Measurements from ENCODE around the gene KCNK1. TPM values are rescaled to one million over a fixed set of nuclear protein-coding genes. Genes with fewer than 3 reads are reported as not detected.

The KCNK1 gene
- total RNA-seq, 1 donor from 2014 or later: 5.7 TPM

- no peaks in the 10 kb centered on the region for H3K9me3 Mint-ChIP-seq (ENCODE audit: unreplicated experiment)
- H3K27me3 ChIP-seq (ENCODE audit: insufficient read depth, low read length): no peaks in the 10 kb centered on the region
- H3K9ac ChIP-seq (ENCODE audit: low read length): no peak overlapping the region
- H3K36me3 Mint-ChIP-seq (ENCODE audit: low read depth, unreplicated experiment): no peaks in the 10 kb centered on the region
- H3K4me3 ChIP-seq (ENCODE audit: insufficient read depth, low read depth, low read length): no peak overlapping the region
- DNase-seq (ENCODE audit: low read depth): no peak
- H3K4me2 ChIP-seq (ENCODE audit: low read length): no peak overlapping the region
- H3K27me3 Mint-ChIP-seq (ENCODE audit: low read depth, unreplicated experiment): peaks cover 4% of the 10 kb centered on the region
- no peak overlapping the region for H2AFZ ChIP-seq (ENCODE audit: low read depth, low read length)
- no peaks in the 10 kb centered on the region for H3K4me1 ChIP-seq (ENCODE audit: insufficient read depth, low read length)
- H3K79me2 ChIP-seq (ENCODE audit: insufficient read depth, low read length): no peaks in the 10 kb centered on the region
- TF ChIP-seq CTCF (IDR thresholded peaks at IDR 0.05; ENCODE audit: insufficient read depth, low read depth, low read length): no peak
- FAIRE-seq: no peak
- no peaks in the 10 kb centered on the region for H3K36me3 ChIP-seq (ENCODE audit: insufficient read depth, low read length)
- no peak overlapping the region for H3K27ac Mint-ChIP-seq (ENCODE audit: unreplicated experiment)
- H3K9me3 ChIP-seq (ENCODE audit: insufficient read depth, low read depth, low read length): no peaks in the 10 kb centered on the region
- no peak overlapping the region for H3K27ac ChIP-seq (ENCODE audit: low read depth, low read length)
- no peaks in the 10 kb centered on the region for H4K20me1 ChIP-seq (ENCODE audit: insufficient read depth, low read length)
- H3K4me1 Mint-ChIP-seq (ENCODE audit: low read depth, unreplicated experiment): no peaks in the 10 kb centered on the region
- H3K4me3 Mint-ChIP-seq (ENCODE audit: unreplicated experiment): no peak overlapping the region
These were observed 27.6 kb upstream of the KCNK1 start for GRCh38 chr1:233586301-233586700.

GRCh38 chr1:233587196-233587595, 26.7 kb upstream of the KCNK1 start:
- Histone ChIP-seq H3K4me1 (ENCODE audit: insufficient read depth, low read length) (no peaks in the 10 kb centered on the region), H3K4me3 (ENCODE audit: insufficient read depth, low read depth, low read length) (no peak overlapping the region), H3K4me2 (ENCODE audit: low read length) (no peak overlapping the region), H3K9ac (ENCODE audit: low read length) (no peak overlapping the region), H3K27me3 (ENCODE audit: insufficient read depth, low read length) (no peaks in the 10 kb centered on the region), H4K20me1 (ENCODE audit: insufficient read depth, low read length) (no peaks in the 10 kb centered on the region), H3K9me3 (ENCODE audit: insufficient read depth, low read depth, low read length) (no peaks in the 10 kb centered on the region), H3K36me3 (ENCODE audit: insufficient read depth, low read length) (no peaks in the 10 kb centered on the region), H3K79me2 (ENCODE audit: insufficient read depth, low read length) (no peaks in the 10 kb centered on the region), H3K27ac (ENCODE audit: low read depth, low read length) (no peak overlapping the region), H2AFZ (ENCODE audit: low read depth, low read length) (no peak overlapping the region)
- FAIRE-seq (no peak), DNase-seq (ENCODE audit: low read depth) (no peak)
- H3K27ac Mint-ChIP-seq (ENCODE audit: unreplicated experiment): no peak overlapping the region
- H3K36me3 Mint-ChIP-seq (ENCODE audit: low read depth, unreplicated experiment): no peaks in the 10 kb centered on the region
- H3K4me3 Mint-ChIP-seq (ENCODE audit: unreplicated experiment): no peak overlapping the region
- H3K27me3 Mint-ChIP-seq (ENCODE audit: low read depth, unreplicated experiment): peaks cover 4% of the 10 kb centered on the region
- H3K9me3 Mint-ChIP-seq (ENCODE audit: unreplicated experiment): no peaks in the 10 kb centered on the region
- TF ChIP-seq CTCF (IDR thresholded peaks at IDR 0.05; ENCODE audit: insufficient read depth, low read depth, low read length) (no peak), EZH2 (IDR thresholded peaks at IDR 0.05; ENCODE audit: insufficient read depth, low read length) (no peak)
- H3K4me1 Mint-ChIP-seq (ENCODE audit: low read depth, unreplicated experiment): no peaks in the 10 kb centered on the region

- H3K4me1 ChIP-seq (ENCODE audit: insufficient read depth, low read length): no peaks in the 10 kb centered on the region
- H3K4me3 ChIP-seq (ENCODE audit: insufficient read depth, low read depth, low read length): peak overlapping the region; percentile 23
- no peak overlapping the region for H3K27ac ChIP-seq (ENCODE audit: low read depth, low read length)
- H3K27me3 Mint-ChIP-seq (ENCODE audit: low read depth, unreplicated experiment): peaks cover 4% of the 10 kb centered on the region
- DNase-seq (ENCODE audit: low read depth): no peak
- no peak overlapping the region for H3K4me3 Mint-ChIP-seq (ENCODE audit: unreplicated experiment)
- H3K4me2 ChIP-seq (ENCODE audit: low read length): peak overlapping the region; percentile 70
- no peaks in the 10 kb centered on the region for H4K20me1 ChIP-seq (ENCODE audit: insufficient read depth, low read length)
- no peaks in the 10 kb centered on the region for H3K36me3 Mint-ChIP-seq (ENCODE audit: low read depth, unreplicated experiment)
- no peaks in the 10 kb centered on the region for H3K9me3 ChIP-seq (ENCODE audit: insufficient read depth, low read depth, low read length)
- H3K4me1 Mint-ChIP-seq (ENCODE audit: low read depth, unreplicated experiment): no peaks in the 10 kb centered on the region
- no peaks in the 10 kb centered on the region for H3K79me2 ChIP-seq (ENCODE audit: insufficient read depth, low read length)
- no peak for FAIRE-seq
- no peaks in the 10 kb centered on the region for H3K36me3 ChIP-seq (ENCODE audit: insufficient read depth, low read length)
- TF ChIP-seq EZH2 (IDR thresholded peaks at IDR 0.05; ENCODE audit: insufficient read depth, low read length): no peak
- no peak for TF ChIP-seq CTCF (IDR thresholded peaks at IDR 0.05; ENCODE audit: insufficient read depth, low read depth, low read length)
- peak overlapping the region; percentile 86 for H2AFZ ChIP-seq (ENCODE audit: low read depth, low read length)
- H3K27me3 ChIP-seq (ENCODE audit: insufficient read depth, low read length): no peaks in the 10 kb centered on the region
- H3K9me3 Mint-ChIP-seq (ENCODE audit: unreplicated experiment): no peaks in the 10 kb centered on the region
- H3K9ac ChIP-seq (ENCODE audit: low read length): no peak overlapping the region
- H3K27ac Mint-ChIP-seq (ENCODE audit: unreplicated experiment): no peak overlapping the region
These were observed 25.7 kb upstream of the KCNK1 start for GRCh38 chr1:233587958-233588799.
